ENCODE results near the gene PRKG1.

DNA sequence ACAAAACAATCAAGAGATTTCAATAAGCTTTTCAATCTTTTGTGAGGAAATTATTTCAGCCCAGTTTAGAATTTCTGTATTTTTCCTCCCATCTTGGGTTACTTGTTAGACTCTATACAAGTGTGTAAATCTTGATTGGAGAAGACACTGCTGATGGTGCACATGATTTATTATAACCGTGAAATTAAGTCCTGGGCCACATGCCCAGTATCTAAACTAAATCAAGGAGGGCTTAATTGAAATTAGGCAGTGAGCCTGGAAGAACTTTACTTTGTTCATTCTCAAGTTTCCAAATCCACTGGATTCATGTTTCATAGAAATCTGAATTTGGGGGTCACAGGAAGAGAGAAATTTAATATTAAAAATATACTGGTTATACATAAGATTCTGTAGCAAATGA is 580.6 kb downstream of the PRKG1 start:
- TF ChIP-seq, protein P1, sequence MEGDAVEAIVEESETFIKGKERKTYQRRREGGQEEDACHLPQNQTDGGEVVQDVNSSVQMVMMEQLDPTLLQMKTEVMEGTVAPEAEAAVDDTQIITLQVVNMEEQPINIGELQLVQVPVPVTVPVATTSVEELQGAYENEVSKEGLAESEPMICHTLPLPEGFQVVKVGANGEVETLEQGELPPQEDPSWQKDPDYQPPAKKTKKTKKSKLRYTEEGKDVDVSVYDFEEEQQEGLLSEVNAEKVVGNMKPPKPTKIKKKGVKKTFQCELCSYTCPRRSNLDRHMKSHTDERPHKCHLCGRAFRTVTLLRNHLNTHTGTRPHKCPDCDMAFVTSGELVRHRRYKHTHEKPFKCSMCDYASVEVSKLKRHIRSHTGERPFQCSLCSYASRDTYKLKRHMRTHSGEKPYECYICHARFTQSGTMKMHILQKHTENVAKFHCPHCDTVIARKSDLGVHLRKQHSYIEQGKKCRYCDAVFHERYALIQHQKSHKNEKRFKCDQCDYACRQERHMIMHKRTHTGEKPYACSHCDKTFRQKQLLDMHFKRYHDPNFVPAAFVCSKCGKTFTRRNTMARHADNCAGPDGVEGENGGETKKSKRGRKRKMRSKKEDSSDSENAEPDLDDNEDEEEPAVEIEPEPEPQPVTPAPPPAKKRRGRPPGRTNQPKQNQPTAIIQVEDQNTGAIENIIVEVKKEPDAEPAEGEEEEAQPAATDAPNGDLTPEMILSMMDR (IDR thresholded peaks at IDR 0.05), result no peak
- TF ChIP-seq POLR2AphosphoS5 (IDR thresholded peaks at IDR 0.05; ENCODE audit: insufficient read depth in 1 of 2, low read depth in 1 of 2), result no peak
- no peak for TF ChIP-seq POLR2A (IDR thresholded peaks at IDR 0.05)
